Lower leg skin (tissue), 4 donors: ENCODE data around the gene SNRK. TPM values are rescaled to one million over a fixed set of nuclear protein-coding genes. Genes with fewer than 3 reads are reported as not detected.
A peak's percentile ranks its signal among the peaks of the same experiment; 100 is the strongest.

Experiments
- DNase-seq, 2 donors: peaks; one replicate each; pipeline ENCODE4 v3.0.0-alpha.2; 2019; ENCODE audit warnings: low spot score in 2 of 2
- H3K4me3 ChIP-seq: fragments of 200-600 bp; sonication (generic); 2 replicates; pipeline ENCODE4 v1.5.1; 2017; ENCODE audit warnings: mild to moderate bottlenecking, low read depth; ENCODE audit not compliant: poor library complexity, severe bottlenecking
- POLR2A ChIP-seq, 2 donors: fragments of 450-650 bp; IDR thresholded peaks; one replicate each; pipeline ENCODE4 v1.6.1; 2016 to 2017; ENCODE audit warnings: antibody characterized with exemption in 2 of 2, mild to moderate bottlenecking in 1 of 2, moderate library complexity in 1 of 2
- WGBS, 2 donors: methylation state at CpG; one replicate each; pipeline ENCODE4 v1.1.5; 2018; 5-methylcytosine and 5-hydroxymethylcytosine counted together
- intact Hi-C: fragments of 100-400 bp; cut with DNase I; formaldehyde crosslinking; loops from one replicate; pipeline ENCODE4 v1.15.0; 2023; ENCODE audit warnings: low total_unique reads
- total RNA-seq, 4 donors: library from RNA; depleted of rRNA; stranded (reverse); fragments of >200 nt; gene quantifications; one replicate each; pipeline ENCODE4 v1.1.0, GENCODE V29; 2016
- TF ChIP-seq, protein P1 (sequence below), 3 donors: fragments of 450-650 bp; IDR thresholded peaks; one replicate each; pipeline ENCODE4 v1.5.1; 2016; ENCODE audit warnings: antibody characterized with exemption in 3 of 3, mild to moderate bottlenecking in 3 of 3, moderate library complexity in 2 of 3

SNRK gene
- total RNA-seq, 4 donors from 2014 or later: 59.8 to 180 (median 79.9) TPM

- peak in 1 of 2 donors; percentile 60 for DNase-seq
- TF ChIP-seq, protein P1, sequence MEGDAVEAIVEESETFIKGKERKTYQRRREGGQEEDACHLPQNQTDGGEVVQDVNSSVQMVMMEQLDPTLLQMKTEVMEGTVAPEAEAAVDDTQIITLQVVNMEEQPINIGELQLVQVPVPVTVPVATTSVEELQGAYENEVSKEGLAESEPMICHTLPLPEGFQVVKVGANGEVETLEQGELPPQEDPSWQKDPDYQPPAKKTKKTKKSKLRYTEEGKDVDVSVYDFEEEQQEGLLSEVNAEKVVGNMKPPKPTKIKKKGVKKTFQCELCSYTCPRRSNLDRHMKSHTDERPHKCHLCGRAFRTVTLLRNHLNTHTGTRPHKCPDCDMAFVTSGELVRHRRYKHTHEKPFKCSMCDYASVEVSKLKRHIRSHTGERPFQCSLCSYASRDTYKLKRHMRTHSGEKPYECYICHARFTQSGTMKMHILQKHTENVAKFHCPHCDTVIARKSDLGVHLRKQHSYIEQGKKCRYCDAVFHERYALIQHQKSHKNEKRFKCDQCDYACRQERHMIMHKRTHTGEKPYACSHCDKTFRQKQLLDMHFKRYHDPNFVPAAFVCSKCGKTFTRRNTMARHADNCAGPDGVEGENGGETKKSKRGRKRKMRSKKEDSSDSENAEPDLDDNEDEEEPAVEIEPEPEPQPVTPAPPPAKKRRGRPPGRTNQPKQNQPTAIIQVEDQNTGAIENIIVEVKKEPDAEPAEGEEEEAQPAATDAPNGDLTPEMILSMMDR (IDR thresholded peaks at IDR 0.05): no peak
- TF ChIP-seq POLR2A (IDR thresholded peaks at IDR 0.05): no peak
- 55 to 75% methylated on average over 3 of the region's 3 CpGs for WGBS, 2 donors
- no peak overlapping the region for H3K4me3 ChIP-seq
- intact Hi-C loops: no loop called here
Measured at GRCh38 chr3:43379343-43379742, 93.0 kb downstream of the SNRK start.

DNA sequence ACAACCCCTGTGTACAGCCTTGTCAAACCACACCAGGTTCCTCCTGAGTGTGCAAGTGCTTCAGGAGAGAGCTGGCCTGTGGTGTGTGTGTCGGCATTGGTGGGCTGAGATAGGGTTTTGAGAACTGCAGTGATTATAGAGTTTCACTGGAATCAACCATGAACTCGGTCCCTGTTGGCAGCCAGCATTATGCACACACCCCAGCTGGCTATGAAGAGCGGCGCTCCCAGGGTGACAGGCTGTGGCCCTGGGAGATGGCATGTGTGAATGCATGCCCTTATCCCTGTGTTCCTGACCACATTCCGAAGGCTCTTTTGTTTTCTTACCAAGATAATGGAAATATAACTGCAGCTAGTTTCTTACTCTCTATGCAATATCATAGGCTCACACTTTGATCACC, 101.8 kb downstream of the SNRK start:
- 89% methylated on average over 5 of the region's 5 CpGs for WGBS, 2 donors
- no peak for DNase-seq
- H3K4me3 ChIP-seq: no peak overlapping the region
- intact Hi-C loops: no loop called here
- TF ChIP-seq, protein P1 (IDR thresholded peaks at IDR 0.05): no peak
- TF ChIP-seq POLR2A (IDR thresholded peaks at IDR 0.05): no peak

- intact Hi-C loops: no loop called here
Measured at GRCh38 chr3:43388915-43389314, 102.6 kb downstream of the SNRK start.

GRCh38 chr3:43389388-43390254, 103.3 kb downstream of the SNRK start:
- TF ChIP-seq, protein P1 (IDR thresholded peaks at IDR 0.05): no peak
- TF ChIP-seq POLR2A (IDR thresholded peaks at IDR 0.05): no peak
- WGBS, 2 donors: 65 to 74% methylated on average over 10 of the region's 10 CpGs
- DNase-seq: peak in 1 of 2 donors; percentile 41
- intact Hi-C loops: no loop called here
- H3K4me3 ChIP-seq: no peak overlapping the region

More at GRCh38 chr3:43388915-43389314, 102.6 kb downstream of the SNRK start:
- no peak for TF ChIP-seq POLR2A (IDR thresholded peaks at IDR 0.05)
- TF ChIP-seq, protein P1 (IDR thresholded peaks at IDR 0.05): no peak
- H3K4me3 ChIP-seq: no peak overlapping the region
- DNase-seq: no peak

- H3K4me3 ChIP-seq: no peak overlapping the region
- intact Hi-C loops: no loop called here
- 90 to 92% methylated on average over 1 of the region's 1 CpG for WGBS, 2 donors
- TF ChIP-seq, protein P1 (IDR thresholded peaks at IDR 0.05): no peak
- no peak for TF ChIP-seq POLR2A (IDR thresholded peaks at IDR 0.05)
- peak in 1 of 2 donors; percentile 76 for DNase-seq
Measured at GRCh38 chr3:43390255-43390588, 103.9 kb downstream of the SNRK start.
